Stomach (tissue), 9 donors: ENCODE data around the gene KDM6A. TPM values are rescaled to one million over a fixed set of nuclear protein-coding genes. Genes with fewer than 3 reads are reported as not detected.
"Not testable (repeated sequence)": the region's sequence is repeated elsewhere in the genome, so short reads cannot be mapped to it uniquely, and the experiment has no call there.

Experiments
- DNase-seq, 2 donors: peaks; one replicate each; pipeline versions ENCODE4 v3.0.0 to v3.0.0-alpha.2; 2013 to 2019
- H3K27ac ChIP-seq, 5 donors: fragments of 200-600 bp in 4 of 5; sonication (generic) in 4 of 5; one replicate each; pipeline ENCODE4 v1.5.1; 2013 to 2019; ENCODE audit warnings: mild to moderate bottlenecking in 1 of 5, moderate library complexity in 1 of 5
- H3K27me3 ChIP-seq, 3 donors: fragments of 200-600 bp; sonication (generic); one replicate each; pipeline ENCODE4 v1.5.1; 2017 to 2019; ENCODE audit warnings: mixed run types in 1 of 3
- H3K36me3 ChIP-seq, 4 donors: fragments of 200-600 bp; sonication (generic); 1 replicate in 3 of 4; 2 replicates in 1 of 4; pipeline ENCODE4 v1.5.1; 2016 to 2019
- H3K4me1 ChIP-seq, 4 donors: fragments of 200-600 bp; sonication (generic); one replicate each; pipeline ENCODE4 v1.5.1; 2016 to 2019
- H3K4me3 ChIP-seq, 4 donors: fragments of 200-600 bp; sonication (generic) in 3 of 4; one replicate each; pipeline ENCODE4 v1.5.1; 2016 to 2019; ENCODE audit warnings: mild to moderate bottlenecking in 1 of 4
- H3K9me3 ChIP-seq, 4 donors: fragments of 200-600 bp; sonication (generic); one replicate each; pipeline ENCODE4 v1.5.1; 2016 to 2019
- EP300 ChIP-seq: sonication (generic); formaldehyde crosslinking; IDR thresholded peaks from one replicate; pipeline ENCODE4 v1.6.1; 2017; ENCODE audit warnings: antibody characterized with exemption
- POLR2A ChIP-seq, 4 donors: fragments of 450-650 bp; IDR thresholded peaks; one replicate each; pipeline ENCODE4 v1.6.1; 2016; ENCODE audit warnings: antibody characterized with exemption in 4 of 4, control low read depth in 2 of 4, mild to moderate bottlenecking in 1 of 4, moderate library complexity in 1 of 4
- POLR2AphosphoS5 ChIP-seq, 3 donors: sonication (generic); formaldehyde crosslinking; IDR thresholded peaks; one replicate each; pipeline ENCODE4 v1.6.1; 2016; ENCODE audit warnings: antibody characterized with exemption in 3 of 3
- WGBS, 5 donors: extraction: QIAGEN DNeasy Blood & Tissue Kit in 3 of 5; methylation state at CpG; one replicate each; pipeline versions ENCODE4 v1.1.5 to v1.1.7; 2013 to 2018; 5-methylcytosine and 5-hydroxymethylcytosine counted together
- intact Hi-C: fragments of 100-400 bp; cut with DNase I; formaldehyde crosslinking; loops from one replicate; pipeline ENCODE4 v1.15.1; 2023; ENCODE audit warnings: low total_unique reads
- polyA plus RNA-seq, 3 donors: library from polyadenylated mRNA; stranded (reverse); fragments of 200-250 nt; gene quantifications; one replicate each; pipeline ENCODE4 v1.2.3, GENCODE V29; 2013
- total RNA-seq, 5 donors: library from RNA; depleted of rRNA; stranded (reverse); fragments of >200 nt; gene quantifications; one replicate each; pipeline versions ENCODE4 v1.1.0 to v1.2.3, GENCODE V29; 2014 to 2016
- TF ChIP-seq, protein P1 (sequence below), 7 experiments: fragments of 450-650 bp in 4 of 7; fragments of 200-600 bp in 3 of 7; sonication (generic) in 3 of 7; IDR thresholded peaks; one replicate each; pipeline ENCODE4 v1.5.1; 2016 to 2019; ENCODE audit warnings: antibody characterized with exemption in 7 of 7, control low read depth in 2 of 7, mild to moderate bottlenecking in 1 of 7
- donor health status: healthy with polysubstance abuse.
- donor health status: Bipolar disorder and iron deficiency.
- donor health status: healthy.

KDM6A gene
- total and polyA plus RNA-seq, 8 donors = 7.0 to 105 (median 47.3) TPM

DNA sequence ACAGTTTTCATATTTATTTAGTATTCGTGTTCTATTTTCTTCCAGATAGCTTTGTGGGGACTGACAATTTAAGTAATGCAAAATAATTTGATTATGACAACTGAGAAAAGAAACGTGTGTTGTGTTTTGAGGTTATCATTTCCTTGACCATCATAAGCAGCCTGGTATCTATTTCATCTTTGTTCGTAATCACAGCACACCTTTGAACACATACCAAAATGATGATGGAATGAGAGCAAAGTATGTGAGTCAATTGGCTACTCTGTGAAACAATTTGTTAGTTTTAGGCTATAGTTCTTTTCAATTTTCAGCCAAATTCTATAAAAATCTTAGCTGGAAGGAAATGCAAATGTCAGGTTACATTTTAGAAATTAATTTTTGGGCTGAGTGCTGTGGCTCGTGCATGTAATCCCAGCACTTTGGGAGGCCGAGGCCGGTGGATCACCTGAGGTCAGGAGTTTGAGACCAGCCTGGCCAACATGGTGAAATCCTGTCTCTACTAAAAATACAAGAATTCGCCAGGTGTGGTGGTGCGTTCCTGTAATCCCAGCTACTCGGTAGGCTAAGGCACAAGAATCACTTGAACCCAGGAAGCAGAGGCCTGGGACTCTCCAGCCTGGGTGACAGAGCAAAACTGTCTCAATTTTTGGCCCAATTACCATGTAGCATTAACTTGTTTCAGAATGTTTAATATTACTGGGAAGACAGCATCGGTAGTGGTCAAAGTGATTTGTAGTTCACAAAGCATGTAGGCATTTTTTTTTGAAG lies 30.3 kb upstream of the KDM6A start:
- no peak for DNase-seq
- Histone ChIP-seq H3K27me3 (no peaks in the 10 kb centered on the region), H3K4me3 (no peak overlapping the region), H3K27ac (no peak overlapping the region), H3K36me3 (no peaks in the 10 kb centered on the region), H3K9me3 (no peaks in the 10 kb centered on the region), H3K4me1 (no peaks in the 10 kb centered on the region)
- intact Hi-C loops = no loop called here
- TF ChIP-seq EP300 (no peak), POLR2AphosphoS5 (IDR thresholded peaks at IDR 0.05) (no peak), POLR2A (IDR thresholded peaks at IDR 0.05) (no peak)
- TF ChIP-seq, protein P1, sequence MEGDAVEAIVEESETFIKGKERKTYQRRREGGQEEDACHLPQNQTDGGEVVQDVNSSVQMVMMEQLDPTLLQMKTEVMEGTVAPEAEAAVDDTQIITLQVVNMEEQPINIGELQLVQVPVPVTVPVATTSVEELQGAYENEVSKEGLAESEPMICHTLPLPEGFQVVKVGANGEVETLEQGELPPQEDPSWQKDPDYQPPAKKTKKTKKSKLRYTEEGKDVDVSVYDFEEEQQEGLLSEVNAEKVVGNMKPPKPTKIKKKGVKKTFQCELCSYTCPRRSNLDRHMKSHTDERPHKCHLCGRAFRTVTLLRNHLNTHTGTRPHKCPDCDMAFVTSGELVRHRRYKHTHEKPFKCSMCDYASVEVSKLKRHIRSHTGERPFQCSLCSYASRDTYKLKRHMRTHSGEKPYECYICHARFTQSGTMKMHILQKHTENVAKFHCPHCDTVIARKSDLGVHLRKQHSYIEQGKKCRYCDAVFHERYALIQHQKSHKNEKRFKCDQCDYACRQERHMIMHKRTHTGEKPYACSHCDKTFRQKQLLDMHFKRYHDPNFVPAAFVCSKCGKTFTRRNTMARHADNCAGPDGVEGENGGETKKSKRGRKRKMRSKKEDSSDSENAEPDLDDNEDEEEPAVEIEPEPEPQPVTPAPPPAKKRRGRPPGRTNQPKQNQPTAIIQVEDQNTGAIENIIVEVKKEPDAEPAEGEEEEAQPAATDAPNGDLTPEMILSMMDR (IDR thresholded peaks at IDR 0.05) = no peak
- WGBS, 5 donors = 83 to 87% (median 86%) methylated on average over 10 of the region's 10 CpGs

DNA sequence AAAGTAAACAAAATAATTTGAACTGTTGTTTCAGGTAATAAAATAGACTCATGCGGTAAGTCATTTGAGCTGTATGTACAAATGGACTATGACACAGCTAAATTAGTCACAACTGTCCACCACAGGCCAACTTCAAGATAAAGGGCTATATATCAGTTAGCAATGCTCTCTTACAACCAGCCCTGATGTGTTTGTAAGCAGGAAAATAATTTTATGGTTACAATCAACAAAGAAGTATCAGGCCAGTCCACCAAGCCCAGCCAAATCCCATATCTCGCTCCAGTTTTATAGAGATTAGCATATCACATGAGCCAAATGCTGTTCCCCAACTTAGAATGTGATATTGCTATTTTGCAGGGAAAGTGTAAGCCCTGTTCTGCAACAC lies 29.7 kb upstream of the KDM6A start:
- DNase-seq = no peak
- TF ChIP-seq, protein P1 (IDR thresholded peaks at IDR 0.05) = no peak
- TF ChIP-seq EP300 (no peak), POLR2AphosphoS5 (IDR thresholded peaks at IDR 0.05) (no peak), POLR2A (IDR thresholded peaks at IDR 0.05) (no peak)
- H3K4me1 ChIP-seq = no peaks in the 10 kb centered on the region
- intact Hi-C loops = no loop called here
- 46 to 76% (median 74%) methylated on average over 2 of the region's 2 CpGs for WGBS, 5 donors
- H3K27me3 ChIP-seq = no peaks in the 10 kb centered on the region
- no peak overlapping the region for H3K27ac ChIP-seq
- H3K36me3 ChIP-seq = no peaks in the 10 kb centered on the region
- no peak overlapping the region for H3K4me3 ChIP-seq
- no peaks in the 10 kb centered on the region for H3K9me3 ChIP-seq

DNA sequence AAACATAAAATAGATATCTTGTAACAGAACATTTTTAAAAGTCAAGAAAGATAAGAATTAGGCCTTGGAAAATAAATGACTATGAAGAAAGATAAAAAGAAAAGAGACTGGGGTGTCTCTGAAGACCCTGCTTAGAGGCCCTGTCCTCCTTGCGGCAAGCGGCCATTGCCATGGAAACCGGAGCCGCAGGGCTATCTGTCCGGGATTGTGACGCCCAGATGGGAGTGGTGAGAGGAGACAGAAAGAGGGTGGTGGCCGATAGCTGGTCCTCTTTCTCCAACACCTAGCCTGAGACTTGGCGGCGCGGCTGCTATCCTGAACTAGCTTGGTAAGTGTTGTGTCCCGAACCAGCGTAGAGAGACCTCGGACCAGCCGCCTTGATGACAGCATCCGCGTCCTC lies 29.2 kb upstream of the KDM6A start, which contains the start of gene DUSP21:
Gene DUSP21, plus strand, starts transcription at position 269 of the 400 bp plus-strand sequence. Its CDS starts 112 bp downstream, at position 381.
- TF ChIP-seq EP300 (no peak), POLR2AphosphoS5 (IDR thresholded peaks at IDR 0.05) (no peak), POLR2A (IDR thresholded peaks at IDR 0.05) (no peak)
- TF ChIP-seq, protein P1 (IDR thresholded peaks at IDR 0.05) = no peak
- intact Hi-C loops = no loop called here
- no peak for DNase-seq
- no peaks in the 10 kb centered on the region for H3K36me3 ChIP-seq
- no peak within 1 kb of the TSS for H3K4me3 ChIP-seq
- no peaks in the 10 kb centered on the region for H3K27me3 ChIP-seq
- H3K27ac ChIP-seq = no peak within 1 kb of the TSS
- H3K4me1 ChIP-seq = no peaks in the 10 kb centered on the region
- H3K9me3 ChIP-seq = no peaks in the 10 kb centered on the region
- WGBS, 5 donors = 85 to 95% (median 89%) methylated on average over 12 to 16 of the region's 16 CpGs

DNA sequence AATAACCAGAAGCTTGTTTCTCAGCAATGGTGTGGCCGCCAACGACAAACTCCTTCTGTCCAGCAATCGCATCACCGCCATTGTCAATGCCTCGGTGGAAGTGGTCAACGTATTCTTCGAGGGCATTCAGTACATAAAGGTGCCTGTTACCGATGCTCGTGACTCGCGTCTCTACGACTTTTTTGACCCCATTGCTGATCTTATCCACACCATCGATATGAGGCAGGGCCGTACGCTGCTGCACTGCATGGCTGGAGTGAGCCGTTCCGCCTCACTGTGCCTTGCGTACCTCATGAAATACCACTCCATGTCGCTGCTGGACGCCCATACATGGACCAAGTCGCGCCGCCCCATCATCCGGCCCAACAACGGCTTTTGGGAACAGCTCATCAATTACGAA lies 28.8 kb upstream of the KDM6A start:
- WGBS, 5 donors = 96 to 99% (median 98%) methylated on average over 20 to 26 of the region's 26 CpGs
- no peaks in the 10 kb centered on the region for H3K9me3 ChIP-seq
- H3K27me3 ChIP-seq = no peaks in the 10 kb centered on the region
- DNase-seq = no peak
- H3K4me1 ChIP-seq = no peaks in the 10 kb centered on the region
- TF ChIP-seq, protein P1 (IDR thresholded peaks at IDR 0.05) = no peak
- TF ChIP-seq POLR2A (IDR thresholded peaks at IDR 0.05) (no peak), EP300 (no peak), POLR2AphosphoS5 (IDR thresholded peaks at IDR 0.05) (no peak)
- intact Hi-C loops = no loop called here
- no peaks in the 10 kb centered on the region for H3K36me3 ChIP-seq
- H3K27ac ChIP-seq = no peak overlapping the region
- H3K4me3 ChIP-seq = no peak overlapping the region

DNA sequence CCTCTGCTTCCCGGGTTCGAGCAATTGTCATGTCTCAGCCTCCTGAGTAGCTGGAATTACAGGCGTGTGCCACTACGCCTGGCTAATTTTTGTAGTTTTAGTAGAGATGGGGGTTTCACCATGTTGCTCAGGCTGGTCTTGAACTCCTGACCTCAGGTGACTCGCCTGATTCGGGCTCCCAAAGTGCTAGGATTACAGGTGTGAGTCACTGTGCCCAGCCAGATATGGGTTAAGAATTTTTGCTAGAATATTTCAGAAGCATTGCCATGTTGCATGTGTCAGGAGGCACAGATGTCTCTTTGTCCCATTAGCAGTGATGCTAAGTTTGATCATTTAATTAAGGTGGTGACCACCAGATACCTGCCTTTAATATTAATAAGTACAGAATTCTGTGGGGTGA lies 22.1 kb upstream of the KDM6A start:
- intact Hi-C loops, DNase-seq, H3K9me3 ChIP-seq, H3K27ac ChIP-seq, H3K4me3 ChIP-seq, H3K27me3 ChIP-seq, H3K36me3 ChIP-seq, H3K4me1 ChIP-seq: not testable (repeated sequence)
- 89 to 94% (median 91%) methylated on average over 6 of the region's 6 CpGs for WGBS, 5 donors
